Retinal pigment epithelial cell (primary cell): Measurements from ENCODE around the gene GABARAP.
A peak's percentile ranks its signal among the peaks of the same experiment; 100 is the strongest.

Experiments used
- DNase-seq: peaks from one replicate; pipeline ENCODE4 v3.0.0-alpha.2; 2010; ENCODE audit warnings: low read depth
- H3K4me3 ChIP-seq: 2 replicates; pipeline ENCODE4 v1.5.1; 2011; ENCODE audit warnings: mild to moderate bottlenecking, low read length, control low read depth, moderate library complexity
- CTCF ChIP-seq: conservative IDR thresholded peaks from 2 replicates; pipeline ENCODE4 v1.5.1; 2011; ENCODE audit warnings: low read depth, low read length, control low read depth, inconsistent platforms

Gene GABARAP

GRCh38 chr17:7233701-7234082, 8.6 kb downstream of the GABARAP start:
- no peak for DNase-seq
- H3K4me3 ChIP-seq: peak overlapping the region; percentile 85
- TF ChIP-seq CTCF: no peak

- H3K4me3 ChIP-seq: peak overlapping the region; percentile 15
- no peak for DNase-seq
- no peak for TF ChIP-seq CTCF
Observed at GRCh38 chr17:7232114-7232513, 10.1 kb downstream of the GABARAP start.

GRCh38 chr17:7229504-7229903, 12.7 kb downstream of the GABARAP start:
- no peak for DNase-seq
- no peak overlapping the region for H3K4me3 ChIP-seq
- TF ChIP-seq CTCF: no peak

GRCh38 chr17:7228920-7229319, 13.3 kb downstream of the GABARAP start:
- no peak for DNase-seq
- no peak overlapping the region for H3K4me3 ChIP-seq
- TF ChIP-seq CTCF: no peak

GRCh38 chr17:7226721-7227710, 15.2 kb downstream of the GABARAP start:
- DNase-seq: no peak
- no peak for TF ChIP-seq CTCF
- no peak overlapping the region for H3K4me3 ChIP-seq

- H3K4me3 ChIP-seq: no peak overlapping the region
- no peak for DNase-seq
- TF ChIP-seq CTCF: no peak
Observed at GRCh38 chr17:7225711-7226331, 16.4 kb downstream of the GABARAP start.
